A172 (cell line): ENCODE results near the gene SPAG4. TPM values are rescaled to one million over a fixed set of nuclear protein-coding genes. Genes with fewer than 3 reads are reported as not detected.

Experiments used
- DNase-seq: peaks from one replicate; pipeline ENCODE4 v3.0.0-alpha.2; 2015; ENCODE audit warnings: low spot score
- total RNA-seq: library from RNA; depleted of rRNA; stranded (reverse); fragments of >200 nt; shearing (Covaris generic); gene quantifications from 2 replicates; pipeline ENCODE4 v1.2.3, GENCODE V29; 2014; rRNA removed

The SPAG4 gene, protein sequence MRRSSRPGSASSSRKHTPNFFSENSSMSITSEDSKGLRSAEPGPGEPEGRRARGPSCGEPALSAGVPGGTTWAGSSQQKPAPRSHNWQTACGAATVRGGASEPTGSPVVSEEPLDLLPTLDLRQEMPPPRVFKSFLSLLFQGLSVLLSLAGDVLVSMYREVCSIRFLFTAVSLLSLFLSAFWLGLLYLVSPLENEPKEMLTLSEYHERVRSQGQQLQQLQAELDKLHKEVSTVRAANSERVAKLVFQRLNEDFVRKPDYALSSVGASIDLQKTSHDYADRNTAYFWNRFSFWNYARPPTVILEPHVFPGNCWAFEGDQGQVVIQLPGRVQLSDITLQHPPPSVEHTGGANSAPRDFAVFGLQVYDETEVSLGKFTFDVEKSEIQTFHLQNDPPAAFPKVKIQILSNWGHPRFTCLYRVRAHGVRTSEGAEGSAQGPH
- 1.5 and 7.1 TPM in 2 replicates for total RNA-seq

DNA sequence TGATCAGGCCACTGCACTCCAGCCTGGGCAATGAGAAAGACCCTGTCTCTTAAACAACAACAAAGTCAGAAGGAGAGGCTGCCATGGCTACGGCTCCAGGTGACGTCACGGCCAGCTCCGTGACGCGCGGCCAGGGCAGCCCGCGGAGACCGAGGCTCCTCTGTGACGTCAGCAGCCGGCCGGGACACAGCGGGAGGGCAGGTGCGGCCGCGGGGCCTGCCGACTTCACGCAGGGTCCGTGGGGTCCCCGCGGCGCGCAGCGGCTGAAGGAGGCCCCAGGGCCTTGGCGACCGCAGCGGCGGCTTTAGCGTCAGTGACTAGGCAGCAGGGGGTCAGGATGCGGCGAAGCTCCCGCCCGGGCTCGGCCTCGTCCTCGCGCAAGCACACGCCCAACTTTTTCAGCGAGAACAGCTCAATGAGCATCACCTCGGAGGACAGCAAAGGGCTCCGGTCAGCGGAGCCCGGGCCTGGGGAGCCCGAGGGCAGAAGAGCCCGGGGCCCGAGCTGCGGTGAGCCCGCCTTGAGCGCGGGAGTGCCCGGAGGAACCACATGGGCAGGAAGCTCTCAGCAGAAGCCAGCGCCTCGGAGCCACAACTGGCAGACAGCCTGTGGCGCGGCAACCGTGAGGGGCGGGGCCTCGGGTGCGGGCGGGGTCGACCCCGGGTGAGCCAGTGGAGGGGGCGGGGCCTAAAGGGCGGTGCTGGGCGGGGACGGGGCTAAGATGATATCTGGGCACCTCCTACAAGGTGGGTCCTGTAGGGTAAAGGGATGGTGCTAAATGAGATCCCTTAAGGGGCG is at the start of gene SPAG4:
SPAG4 (plus strand) TSS at position 163 of the 798 bp plus-strand sequence; CDS start at position 338, 175 bp downstream.
- no peak for DNase-seq

DNA sequence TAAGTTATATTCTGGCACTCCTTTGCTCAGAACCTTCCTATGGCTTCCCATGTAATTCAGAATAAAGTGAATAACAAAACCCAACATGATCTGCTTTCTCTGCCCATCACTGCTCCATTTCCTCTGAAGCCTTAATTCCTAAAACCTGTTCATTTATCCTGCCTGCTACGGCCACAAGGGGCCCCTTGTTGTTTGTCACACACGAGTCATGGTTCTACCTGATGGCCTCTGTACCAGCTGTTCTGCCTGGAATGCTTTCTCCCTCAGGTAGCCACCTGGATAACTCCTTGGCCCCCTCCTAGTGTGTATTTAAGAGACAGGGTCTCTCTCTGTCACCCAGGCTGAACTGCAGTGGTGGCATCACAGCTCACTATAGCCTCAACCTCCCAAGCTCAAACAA is 47.0 kb upstream of the SPAG4 start:
- DNase-seq, result peak; percentile 22

DNA sequence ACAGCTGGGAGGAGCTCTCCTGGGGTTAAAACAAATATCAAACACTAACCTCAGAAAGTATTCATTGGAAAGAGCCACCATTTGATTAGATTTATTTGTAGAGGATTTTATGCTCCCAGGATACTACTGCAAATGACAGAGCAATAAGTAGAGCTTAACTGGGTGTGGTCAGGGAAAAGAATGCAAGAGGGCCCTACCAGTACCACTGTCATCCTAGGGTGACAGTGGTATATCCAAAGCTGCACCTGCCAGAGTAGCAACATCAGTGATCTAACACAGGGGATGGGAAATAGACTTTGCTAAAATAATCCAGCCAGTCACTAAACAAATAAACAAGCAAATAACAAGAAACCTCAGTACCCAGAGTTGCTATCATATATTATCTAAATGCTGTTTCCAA is 44.1 kb upstream of the SPAG4 start:
- DNase-seq, result no peak

DNA sequence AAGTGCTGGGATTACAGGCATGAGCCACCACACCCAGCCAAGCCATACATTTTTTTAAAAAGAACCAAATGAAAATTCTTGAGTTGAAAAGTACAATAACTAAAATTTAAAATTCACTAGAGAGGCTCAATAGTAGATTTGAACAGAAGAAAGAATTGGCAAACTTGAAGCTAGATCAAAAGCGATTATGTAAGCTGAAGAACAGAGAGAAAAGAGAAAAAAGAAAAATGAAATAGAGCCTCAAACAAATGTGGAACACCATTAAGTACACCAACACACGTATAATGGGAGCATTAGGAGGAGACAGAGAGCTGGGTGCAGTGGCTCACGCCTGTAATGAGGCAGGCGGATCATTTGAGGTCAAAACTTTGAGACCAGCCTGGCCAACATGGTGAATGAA is 42.8 kb upstream of the SPAG4 start:
- no peak for DNase-seq

DNA sequence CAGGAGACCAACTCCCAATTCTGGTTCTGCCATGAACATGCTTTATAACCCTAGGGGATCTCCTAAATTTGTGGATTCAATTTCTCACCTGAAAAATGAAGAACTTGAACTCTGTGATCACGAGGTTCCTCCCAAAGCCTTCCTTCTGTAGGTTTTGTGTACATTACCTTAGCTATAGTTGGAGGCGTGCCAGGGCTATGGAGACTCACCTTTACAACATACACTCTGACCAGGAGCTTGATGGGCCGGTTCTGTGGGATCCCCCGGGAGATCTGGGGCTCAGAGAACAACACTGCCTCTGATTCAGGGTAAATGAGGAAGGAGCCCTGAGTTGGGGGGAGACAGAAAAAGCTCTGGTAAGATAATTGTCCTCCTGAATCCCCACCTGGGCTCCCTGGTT is 39.7 kb upstream of the SPAG4 start:
- DNase-seq, result no peak

DNA sequence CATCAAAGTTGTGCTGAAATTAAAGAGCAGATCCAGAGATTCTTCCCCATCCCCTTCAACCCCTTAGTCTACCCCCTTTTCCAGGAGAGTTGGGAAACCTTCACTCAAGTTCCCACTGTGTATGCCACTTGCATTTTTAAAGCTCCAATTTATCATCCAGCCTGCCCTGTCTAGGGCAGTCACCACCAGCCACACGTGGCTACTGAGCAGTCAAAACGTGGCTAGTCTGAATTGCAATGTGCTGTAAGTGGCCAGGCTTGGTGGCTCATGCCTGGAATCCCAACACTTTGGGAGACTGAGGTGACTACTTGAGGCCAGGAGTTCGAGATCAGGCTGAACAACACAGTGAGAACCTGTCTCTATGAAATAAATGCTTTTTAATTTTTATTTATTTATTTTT is 38.8 kb upstream of the SPAG4 start:
- no peak for DNase-seq

DNA sequence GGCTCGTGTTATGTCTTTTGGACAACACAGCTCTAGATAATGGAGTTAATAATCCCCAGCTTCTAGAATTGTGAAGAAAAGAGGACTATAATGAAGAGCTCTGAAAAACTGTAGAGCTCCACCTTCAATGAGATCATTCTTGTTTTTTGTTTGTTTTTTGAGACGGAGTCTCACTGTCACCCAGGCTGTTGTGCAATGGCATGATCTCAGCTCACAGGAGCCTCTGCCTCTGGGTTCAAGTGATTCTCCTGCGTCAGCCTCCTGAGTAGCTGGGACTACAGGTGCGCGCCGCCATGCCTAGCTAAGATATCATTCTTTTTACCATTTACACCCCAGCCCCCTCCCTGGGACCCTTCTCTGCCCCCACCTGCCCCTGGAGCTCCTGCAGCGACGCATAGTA is 37.2 kb upstream of the SPAG4 start:
- DNase-seq, result no peak

DNA sequence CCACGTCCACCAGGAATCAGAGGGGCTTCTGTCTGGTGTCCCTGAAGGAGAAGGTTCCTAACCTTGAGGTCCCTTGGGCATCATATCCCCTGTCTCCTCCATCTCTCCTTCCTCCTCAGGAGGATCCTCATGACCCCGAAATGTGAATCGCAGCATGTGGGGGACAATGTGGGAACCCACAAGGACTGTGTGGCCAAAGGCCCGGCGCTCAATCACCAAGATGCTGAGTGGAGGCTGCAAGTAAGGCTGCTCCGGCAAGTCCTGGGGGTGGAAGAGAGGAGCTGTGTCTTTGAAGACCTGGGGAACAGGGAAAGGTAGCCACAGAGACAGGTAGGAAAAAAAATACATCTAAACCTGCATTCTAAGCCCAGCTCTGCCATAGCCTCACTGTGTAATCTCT is 36.4 kb upstream of the SPAG4 start:
- no peak for DNase-seq

DNA sequence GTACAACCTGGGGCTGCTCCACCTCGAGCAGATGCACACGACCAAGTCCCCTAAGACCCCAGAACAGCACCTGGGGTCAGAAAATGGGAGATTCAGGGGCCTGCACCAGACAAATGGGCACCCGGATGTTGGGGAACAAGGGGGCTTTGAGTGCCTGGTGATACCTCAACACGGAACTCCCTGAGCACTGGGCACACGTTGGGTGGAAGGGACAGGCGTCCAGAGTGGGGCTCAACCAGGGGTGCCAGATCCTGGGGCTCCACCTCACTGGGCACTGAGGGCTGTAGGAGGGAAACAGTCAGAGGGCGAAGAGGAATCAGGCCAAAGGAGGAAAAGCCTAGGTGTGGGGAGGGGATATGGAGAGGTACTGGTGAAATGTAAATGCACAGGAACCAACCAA is 33.5 kb upstream of the SPAG4 start:
- no peak for DNase-seq

DNA sequence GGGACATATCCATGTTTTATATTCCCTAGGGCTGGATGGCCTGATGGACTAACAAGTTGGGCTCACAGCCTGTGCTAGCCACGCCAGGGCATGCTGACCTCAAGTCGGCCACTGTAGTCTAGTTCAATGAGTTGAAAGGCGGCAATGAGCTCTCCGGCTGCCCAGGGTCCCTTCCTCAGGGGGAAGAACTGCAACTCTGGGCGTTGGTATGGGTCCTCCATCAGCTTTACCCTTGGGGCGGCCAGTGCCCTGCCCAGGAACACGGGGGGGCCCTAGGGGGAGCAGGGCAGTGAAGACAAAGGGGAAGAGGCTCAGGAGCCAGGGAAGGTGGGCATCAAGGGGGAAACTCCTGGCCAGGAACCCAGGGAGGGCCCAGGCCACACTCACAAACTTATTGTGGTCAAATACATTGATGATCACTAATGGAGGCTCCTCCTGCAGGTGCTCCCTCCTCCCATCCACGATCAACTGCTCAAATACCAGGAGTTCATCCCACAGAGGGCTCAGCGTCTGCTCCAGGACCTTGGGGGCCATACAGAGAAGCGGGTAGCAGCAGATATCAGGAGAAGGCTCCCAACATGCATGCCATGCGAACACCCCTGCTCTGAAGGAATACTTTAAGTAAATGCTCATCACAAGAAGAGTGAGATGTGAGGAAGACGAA is 32.8 kb upstream of the SPAG4 start:
- no peak for DNase-seq

DNA sequence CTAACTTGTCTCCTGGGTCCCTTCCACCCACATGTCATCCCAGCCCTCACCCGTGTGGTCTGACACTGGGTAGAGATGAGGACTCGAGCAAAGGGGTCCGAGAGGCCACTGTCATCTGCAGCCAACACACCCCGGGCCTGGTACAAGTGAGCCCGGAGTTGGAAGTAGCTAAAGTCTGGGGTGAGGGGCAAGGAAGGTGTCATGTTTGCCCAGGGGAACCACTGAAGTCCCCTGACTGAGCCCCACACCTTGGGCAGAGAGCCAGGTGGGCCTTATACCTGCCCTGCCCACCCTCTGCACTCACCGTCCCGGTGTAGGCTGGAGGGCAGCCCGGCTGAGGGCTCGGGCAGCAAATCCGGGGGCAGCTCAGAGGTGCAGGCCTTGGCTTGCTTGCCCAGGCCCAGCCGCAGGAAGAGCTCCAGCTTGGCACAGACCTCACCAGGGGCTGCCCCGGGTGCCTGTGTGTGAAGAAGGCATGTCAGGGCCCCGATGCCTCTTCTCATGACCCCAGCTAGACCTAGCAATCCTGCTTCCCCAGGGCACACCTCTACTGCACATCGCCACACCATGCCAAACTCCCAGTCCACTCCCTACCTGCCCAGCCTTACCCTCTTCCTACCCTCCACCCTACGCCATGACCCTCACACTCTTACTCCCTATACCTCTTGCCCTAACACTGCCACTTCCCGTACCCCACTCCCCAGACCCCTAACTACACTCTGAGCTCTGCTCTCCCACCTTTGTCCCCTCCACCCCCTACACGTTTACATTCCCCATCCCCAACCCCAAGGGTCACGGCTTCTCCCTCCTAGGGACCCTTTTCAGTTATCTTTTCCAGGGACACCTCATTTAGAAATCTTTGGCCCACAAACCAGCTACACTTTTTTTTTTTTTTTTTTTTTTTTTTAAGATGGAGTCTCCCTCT is 31.7 kb upstream of the SPAG4 start:
- DNase-seq, result no peak

DNA sequence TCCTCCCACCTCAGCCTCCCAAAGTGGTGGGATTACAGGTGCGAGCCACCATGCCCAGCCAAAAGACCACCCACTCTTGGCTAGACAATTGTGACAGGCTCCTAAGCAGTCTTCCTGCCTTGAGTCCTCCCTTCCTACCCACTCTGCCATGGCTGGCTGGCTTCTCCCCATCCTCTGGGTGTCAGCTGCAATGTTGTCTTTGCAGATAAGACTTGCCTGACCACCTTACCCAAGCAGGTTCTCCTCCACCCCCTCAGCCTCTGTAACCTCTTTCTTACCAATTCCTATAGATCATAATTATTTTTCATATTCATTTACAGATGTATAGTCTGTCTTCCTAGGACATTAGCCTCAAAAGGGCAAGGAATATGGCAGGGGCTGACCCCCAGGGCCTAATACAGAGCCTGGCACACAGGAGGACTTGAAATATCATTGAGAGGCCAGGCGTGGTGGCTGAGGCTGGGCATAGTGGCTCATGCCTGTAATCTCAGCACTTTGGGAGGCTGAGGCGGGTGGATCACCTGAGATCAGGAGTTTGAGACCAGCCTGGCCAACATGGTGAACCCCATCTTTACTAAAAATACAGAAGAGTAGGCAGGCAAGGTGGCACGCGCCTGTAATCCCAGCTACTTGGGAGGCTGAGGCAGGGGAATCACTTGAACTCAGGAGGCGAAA is 28.7 kb upstream of the SPAG4 start:
- no peak for DNase-seq

DNA sequence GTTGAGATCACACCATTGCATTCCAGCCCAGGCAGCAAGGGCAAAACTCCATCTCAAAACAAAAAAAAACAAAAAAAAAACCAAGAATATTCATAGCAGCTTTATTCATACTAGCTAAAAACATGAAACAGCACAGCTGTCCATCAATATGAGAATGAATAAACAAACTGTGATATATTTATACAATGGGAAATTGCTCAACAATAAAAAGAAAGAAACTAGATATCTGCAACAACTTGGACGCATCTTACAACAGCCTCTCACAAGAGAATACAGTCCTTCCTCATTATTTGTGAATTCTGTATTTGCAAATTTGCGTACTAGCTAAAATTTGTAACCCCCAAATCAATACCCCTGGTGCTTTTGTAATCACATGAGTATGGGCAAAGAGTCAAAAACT is 28.2 kb upstream of the SPAG4 start:
- no peak for DNase-seq

DNA sequence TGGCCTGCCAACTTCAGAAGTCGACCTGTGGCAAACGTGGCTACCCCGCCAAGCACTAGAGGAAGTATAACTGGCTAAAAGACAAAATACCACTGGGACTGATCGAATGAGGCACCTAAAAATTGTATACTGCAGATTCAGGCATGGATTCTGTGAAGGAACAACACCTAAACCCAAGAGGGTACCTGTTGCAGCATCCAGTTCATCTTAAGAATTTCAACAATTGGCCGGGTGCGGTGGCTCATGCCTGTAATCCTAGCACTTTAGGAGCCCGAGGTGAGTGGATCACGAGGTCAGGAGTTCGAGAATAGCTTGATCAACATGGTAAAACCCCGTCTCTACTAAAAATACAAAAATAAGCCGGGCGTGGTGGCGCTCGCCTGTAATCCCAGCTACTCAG is 27.2 kb upstream of the SPAG4 start:
- DNase-seq, result no peak

DNA sequence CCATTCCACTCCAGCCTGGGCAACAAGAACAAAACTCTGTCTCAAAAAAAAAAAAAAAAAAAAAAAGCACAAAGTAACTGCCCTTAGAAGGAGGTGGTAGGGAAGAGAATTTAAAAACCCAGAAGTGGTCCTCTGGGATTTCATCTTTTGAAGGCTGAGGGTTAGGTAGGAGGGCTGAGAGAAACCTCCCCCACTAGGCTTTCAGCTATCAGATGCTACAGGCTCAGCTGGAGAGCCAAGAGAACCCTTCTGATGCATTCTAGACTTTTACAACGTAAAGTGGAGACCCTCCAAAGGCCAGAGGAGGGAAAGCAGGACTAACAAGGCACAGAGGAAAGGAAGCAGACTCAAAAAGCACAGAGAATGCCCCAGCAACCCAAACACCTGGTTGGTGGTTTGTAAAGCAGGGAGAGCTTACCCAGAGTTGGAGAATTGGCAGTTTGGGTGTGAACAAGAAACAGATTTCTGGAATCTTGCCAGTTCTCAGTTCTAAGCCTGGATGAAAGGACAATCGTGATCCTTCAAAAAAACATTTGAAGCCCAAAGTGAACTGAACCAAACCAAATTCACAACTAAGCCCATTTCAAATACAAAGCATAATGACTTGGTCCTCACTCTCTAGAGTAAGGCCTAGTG is 23.2 kb upstream of the SPAG4 start:
- no peak for DNase-seq

DNA sequence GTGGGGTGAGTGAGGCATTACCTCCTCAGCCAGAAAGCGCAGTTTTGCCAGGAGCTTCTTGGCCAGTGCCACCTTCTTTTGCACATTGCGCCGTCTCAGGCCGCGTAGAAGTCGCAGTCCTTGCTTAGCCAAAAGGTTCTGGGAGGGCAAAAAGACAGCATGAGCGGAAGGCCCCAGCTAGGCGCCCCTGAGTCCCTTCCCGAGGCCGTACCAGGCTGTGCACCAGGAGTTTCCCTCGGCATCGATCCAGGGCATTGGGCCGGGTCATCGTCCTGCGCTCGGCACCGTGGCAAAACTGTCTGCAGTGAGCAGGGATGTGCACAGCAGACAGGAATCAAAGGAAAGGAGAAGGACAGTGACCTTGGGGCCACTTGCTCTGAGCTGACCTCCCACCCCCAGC is 20.2 kb upstream of the SPAG4 start:
- DNase-seq, result no peak

DNA sequence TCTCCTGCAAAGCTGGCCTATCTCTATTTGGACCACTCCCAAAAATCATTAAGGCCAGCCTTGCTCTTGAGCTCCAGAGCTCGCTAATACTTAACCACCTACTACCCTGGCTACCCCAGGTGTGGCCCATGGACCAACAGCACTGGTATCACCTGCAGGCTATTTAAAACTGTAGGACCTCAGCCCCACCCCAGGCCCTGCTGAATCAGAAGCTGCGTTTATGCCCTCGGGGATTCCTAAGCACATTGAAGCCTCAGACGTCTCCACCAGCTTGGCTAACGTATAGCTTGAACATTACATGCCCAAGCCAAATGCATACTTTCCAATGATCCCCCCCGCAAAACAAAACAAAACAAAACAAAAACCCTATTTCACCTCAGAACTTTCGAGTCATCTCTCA is 19.7 kb upstream of the SPAG4 start:
- no peak for DNase-seq

DNA sequence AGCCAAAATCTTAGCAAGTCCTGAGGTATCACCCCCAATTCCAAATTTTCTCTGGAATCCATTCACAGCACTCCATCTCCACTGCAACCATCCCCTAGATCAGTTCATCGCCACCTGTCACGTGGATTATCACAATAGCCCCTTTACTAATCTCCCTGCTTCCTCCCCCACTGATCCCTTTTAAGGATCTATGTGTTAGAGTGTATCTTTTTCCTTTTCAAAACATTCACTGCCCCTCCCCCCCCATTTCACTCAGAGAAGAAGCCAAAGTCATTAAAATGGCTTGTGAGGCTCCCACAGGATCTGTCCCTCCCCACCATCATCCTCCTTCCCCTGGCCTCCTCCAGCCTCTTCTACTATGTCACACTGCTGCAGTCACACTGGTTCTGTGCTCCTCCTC is 18.4 kb upstream of the SPAG4 start:
- DNase-seq, result no peak

DNA sequence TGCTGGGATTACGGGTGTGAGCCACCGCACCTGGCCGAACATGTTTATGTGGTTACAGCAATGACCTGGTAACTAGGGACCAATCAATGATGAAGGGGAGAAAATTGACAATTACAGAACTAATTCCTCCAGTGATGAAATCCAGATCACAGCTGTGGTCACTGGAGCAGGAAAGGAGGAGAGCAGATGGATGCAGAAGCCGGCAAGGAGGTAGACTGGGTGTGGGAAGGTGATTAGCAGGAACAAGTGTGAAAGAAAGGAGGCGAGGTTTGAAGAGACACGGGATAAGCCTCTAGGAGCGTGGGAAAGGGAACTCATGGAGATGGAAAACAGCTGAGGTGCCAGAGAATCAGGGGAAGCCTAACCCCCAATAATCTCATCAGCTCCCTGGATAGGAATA is 17.2 kb upstream of the SPAG4 start:
- DNase-seq, result no peak
